ENCODE measurements around the gene CEMIP. TPM values are rescaled to one million over a fixed set of nuclear protein-coding genes. Genes with fewer than 3 reads are reported as not detected.

The CEMIP gene
- total RNA-seq, 1 donor: 687 TPM

- H2AFZ ChIP-seq (ENCODE audit: low read length): no peak overlapping the region
- no peak for DNase-seq (ENCODE audit: insufficient read length, low spot score, missing footprints)
- H3K36me3 ChIP-seq (ENCODE audit: insufficient read depth, low read length): peaks cover 4% of the 10 kb centered on the region
- H3K9me3 ChIP-seq (ENCODE audit: low read depth, low read length): no peaks in the 10 kb centered on the region
- no peak overlapping the region for H3K4me2 ChIP-seq (ENCODE audit: insufficient read depth, low read length)
- no peaks in the 10 kb centered on the region for H3K79me2 ChIP-seq (ENCODE audit: insufficient read depth, low read length)
- H3K4me1 ChIP-seq (ENCODE audit: insufficient read depth, low read length): peaks cover 3% of the 10 kb centered on the region
- no peaks in the 10 kb centered on the region for H3K27me3 ChIP-seq (ENCODE audit: insufficient read depth, low read length)
- H4K20me1 ChIP-seq (ENCODE audit: insufficient read depth, low read length): peaks cover 7% of the 10 kb centered on the region
- no peak overlapping the region for H3K4me3 ChIP-seq (ENCODE audit: insufficient read depth, low read length)
- H3K27ac ChIP-seq (ENCODE audit: low read depth, low read length): no peak overlapping the region
- TF ChIP-seq CTCF (IDR thresholded peaks at IDR 0.05; ENCODE audit: extremely low read depth, low read depth, low read length): no peak
Measured at GRCh38 chr15:80966431-80967197, 187.4 kb downstream of the CEMIP start.

GRCh38 chr15:80967451-80967850 is 188.3 kb downstream of the CEMIP start:
- Histone ChIP-seq H3K79me2 (ENCODE audit: insufficient read depth, low read length) (no peaks in the 10 kb centered on the region), H4K20me1 (ENCODE audit: insufficient read depth, low read length) (peaks cover 7% of the 10 kb centered on the region), H3K27me3 (ENCODE audit: insufficient read depth, low read length) (no peaks in the 10 kb centered on the region), H3K36me3 (ENCODE audit: insufficient read depth, low read length) (peaks cover 4% of the 10 kb centered on the region), H3K4me1 (ENCODE audit: insufficient read depth, low read length) (peaks cover 3% of the 10 kb centered on the region), H3K4me2 (ENCODE audit: insufficient read depth, low read length) (no peak overlapping the region), H3K9me3 (ENCODE audit: low read depth, low read length) (no peaks in the 10 kb centered on the region), H2AFZ (ENCODE audit: low read length) (no peak overlapping the region), H3K4me3 (ENCODE audit: insufficient read depth, low read length) (no peak overlapping the region), H3K27ac (ENCODE audit: low read depth, low read length) (no peak overlapping the region)
- DNase-seq (ENCODE audit: insufficient read length, low spot score, missing footprints): peak; percentile 37
- no peak for TF ChIP-seq CTCF (IDR thresholded peaks at IDR 0.05; ENCODE audit: extremely low read depth, low read depth, low read length)

GRCh38 chr15:80967991-80968510 is 188.9 kb downstream of the CEMIP start:
- Histone ChIP-seq H3K9me3 (ENCODE audit: low read depth, low read length) (no peaks in the 10 kb centered on the region), H3K27me3 (ENCODE audit: insufficient read depth, low read length) (no peaks in the 10 kb centered on the region), H2AFZ (ENCODE audit: low read length) (no peak overlapping the region), H3K27ac (ENCODE audit: low read depth, low read length) (no peak overlapping the region), H4K20me1 (ENCODE audit: insufficient read depth, low read length) (peaks cover 7% of the 10 kb centered on the region), H3K4me3 (ENCODE audit: insufficient read depth, low read length) (no peak overlapping the region), H3K4me1 (ENCODE audit: insufficient read depth, low read length) (peaks cover 3% of the 10 kb centered on the region), H3K4me2 (ENCODE audit: insufficient read depth, low read length) (no peak overlapping the region), H3K79me2 (ENCODE audit: insufficient read depth, low read length) (no peaks in the 10 kb centered on the region), H3K36me3 (ENCODE audit: insufficient read depth, low read length) (peaks cover 4% of the 10 kb centered on the region)
- DNase-seq (ENCODE audit: insufficient read length, low spot score, missing footprints): no peak
- TF ChIP-seq CTCF (IDR thresholded peaks at IDR 0.05; ENCODE audit: extremely low read depth, low read depth, low read length): no peak

GRCh38 chr15:80969316-80969715 is 190.1 kb downstream of the CEMIP start:
- Histone ChIP-seq H2AFZ (ENCODE audit: low read length) (no peak overlapping the region), H3K27me3 (ENCODE audit: insufficient read depth, low read length) (no peaks in the 10 kb centered on the region), H3K9me3 (ENCODE audit: low read depth, low read length) (no peaks in the 10 kb centered on the region), H4K20me1 (ENCODE audit: insufficient read depth, low read length) (peaks cover 7% of the 10 kb centered on the region), H3K79me2 (ENCODE audit: insufficient read depth, low read length) (peaks cover 5% of the 10 kb centered on the region), H3K36me3 (ENCODE audit: insufficient read depth, low read length) (peaks cover 4% of the 10 kb centered on the region), H3K4me3 (ENCODE audit: insufficient read depth, low read length) (no peak overlapping the region), H3K4me2 (ENCODE audit: insufficient read depth, low read length) (no peak overlapping the region), H3K4me1 (ENCODE audit: insufficient read depth, low read length) (peaks cover 3% of the 10 kb centered on the region), H3K27ac (ENCODE audit: low read depth, low read length) (no peak overlapping the region)
- no peak for TF ChIP-seq CTCF (IDR thresholded peaks at IDR 0.05; ENCODE audit: extremely low read depth, low read depth, low read length)
- DNase-seq (ENCODE audit: insufficient read length, low spot score, missing footprints): no peak
